Smooth muscle cell of the brain vasculature (primary cell): ENCODE measurements around the gene COL20A1.

ENCODE experiments used
- DNase-seq: peaks from one replicate; pipeline ENCODE4 v3.0.0-alpha.2; 2012; ENCODE audit warnings: low read depth, low spot score

Gene COL20A1

GRCh38 chr20:63307538-63308217 is 14.7 kb downstream of the COL20A1 start:
- DNase-seq: no peak

- DNase-seq: no peak
Measured at GRCh38 chr20:63308218-63308911, 15.4 kb downstream of the COL20A1 start.

GRCh38 chr20:63309261-63310071 is 16.5 kb downstream of the COL20A1 start:
- no peak for DNase-seq

- DNase-seq: no peak
Measured at GRCh38 chr20:63310265-63310991, 17.4 kb downstream of the COL20A1 start.

- DNase-seq: no peak
Measured at GRCh38 chr20:63311186-63311832, 18.3 kb downstream of the COL20A1 start.

GRCh38 chr20:63311833-63312243 is 18.9 kb downstream of the COL20A1 start:
- DNase-seq: no peak

- DNase-seq: no peak
Measured at GRCh38 chr20:63312273-63312672, 19.3 kb downstream of the COL20A1 start.

- no peak for DNase-seq
Measured at GRCh38 chr20:63312690-63313348, 19.8 kb downstream of the COL20A1 start.

GRCh38 chr20:63313349-63314014 is 20.5 kb downstream of the COL20A1 start:
- DNase-seq: no peak

GRCh38 chr20:63314015-63314471 is 21.1 kb downstream of the COL20A1 start:
- DNase-seq: no peak

- no peak for DNase-seq
Measured at GRCh38 chr20:63314566-63315239, 21.7 kb downstream of the COL20A1 start.

- no peak for DNase-seq
Measured at GRCh38 chr20:63315240-63315689, 22.3 kb downstream of the COL20A1 start.

GRCh38 chr20:63315731-63316491 is 22.9 kb downstream of the COL20A1 start:
- DNase-seq: no peak

- no peak for DNase-seq
Measured at GRCh38 chr20:63316502-63316921, 23.5 kb downstream of the COL20A1 start.

GRCh38 chr20:63317061-63317460 is 24.1 kb downstream of the COL20A1 start:
- DNase-seq: no peak

- DNase-seq: no peak
Measured at GRCh38 chr20:63317601-63318291, 24.8 kb downstream of the COL20A1 start.

GRCh38 chr20:63318391-63319163 is 25.6 kb downstream of the COL20A1 start:
- DNase-seq: no peak
